Measurements from ENCODE around the gene NSMCE3.

NSMCE3 gene

GRCh38 chr15:29278436-29279105 lies 8.9 kb upstream of the NSMCE3 start:
- Histone ChIP-seq H3K4me3 (replicated peaks; ENCODE audit: insufficient read depth, low read length) (no peak overlapping the region), H3K27me3 (ENCODE audit: insufficient read depth, poor library complexity, severe bottlenecking) (no peaks in the 10 kb centered on the region), H3K27ac (replicated peaks) (no peak overlapping the region)
- no peak for DNase-seq (ENCODE audit: low read depth in 1 of 2, low spot score in 1 of 2)
- TF ChIP-seq CTCF (IDR thresholded peaks at IDR 0.05; ENCODE audit: insufficient read depth, low read length) = no peak
- no peak for TF ChIP-seq GABPA (IDR thresholded peaks at IDR 0.05; ENCODE audit: low read depth)
- TF ChIP-seq SPI1 (IDR thresholded peaks at IDR 0.05; ENCODE audit: borderline replicate concordance, low read depth) = no peak
- no peak for TF ChIP-seq REST (IDR thresholded peaks at IDR 0.05; ENCODE audit: insufficient replicate concordance, low read depth)
- no peak for TF ChIP-seq POLR2AphosphoS5 (IDR thresholded peaks at IDR 0.05; ENCODE audit: low read depth)

- H3K27me3 ChIP-seq (ENCODE audit: insufficient read depth, poor library complexity, severe bottlenecking) = no peaks in the 10 kb centered on the region
- no peak for DNase-seq (ENCODE audit: low read depth in 1 of 2, low spot score in 1 of 2)
- no peak overlapping the region for H3K27ac ChIP-seq (replicated peaks)
- TF ChIP-seq SPI1 (IDR thresholded peaks at IDR 0.05; ENCODE audit: borderline replicate concordance, low read depth) (no peak), CTCF (IDR thresholded peaks at IDR 0.05; ENCODE audit: insufficient read depth, low read length) (no peak), GABPA (IDR thresholded peaks at IDR 0.05; ENCODE audit: low read depth) (no peak), POLR2AphosphoS5 (IDR thresholded peaks at IDR 0.05; ENCODE audit: low read depth) (no peak), REST (IDR thresholded peaks at IDR 0.05; ENCODE audit: insufficient replicate concordance, low read depth) (no peak)
- no peak overlapping the region for H3K4me3 ChIP-seq (replicated peaks; ENCODE audit: insufficient read depth, low read length)
Measured at GRCh38 chr15:29276366-29276765, 6.7 kb upstream of the NSMCE3 start.

GRCh38 chr15:29275855-29276254 lies 6.2 kb upstream of the NSMCE3 start:
- Histone ChIP-seq H3K27me3 (ENCODE audit: insufficient read depth, poor library complexity, severe bottlenecking) (no peaks in the 10 kb centered on the region), H3K4me3 (replicated peaks; ENCODE audit: insufficient read depth, low read length) (no peak overlapping the region), H3K27ac (replicated peaks) (no peak overlapping the region)
- DNase-seq (ENCODE audit: low read depth in 1 of 2, low spot score in 1 of 2) = no peak
- no peak for TF ChIP-seq POLR2AphosphoS5 (IDR thresholded peaks at IDR 0.05; ENCODE audit: low read depth)
- TF ChIP-seq CTCF (IDR thresholded peaks at IDR 0.05; ENCODE audit: insufficient read depth, low read length) = no peak
- TF ChIP-seq SPI1 (IDR thresholded peaks at IDR 0.05; ENCODE audit: borderline replicate concordance, low read depth) = no peak
- TF ChIP-seq GABPA (IDR thresholded peaks at IDR 0.05; ENCODE audit: low read depth) = no peak
- no peak for TF ChIP-seq REST (IDR thresholded peaks at IDR 0.05; ENCODE audit: insufficient replicate concordance, low read depth)

Data from HL-60 (cell line).